PFSK-1 (cell line): ENCODE data around the gene IL4I1.

ENCODE experiments used
- FOXP2 ChIP-seq: optimal IDR thresholded peaks from 2 replicates; pipeline ENCODE3; 2011; ENCODE audit warnings: borderline replicate concordance, control low read depth, inconsistent platforms; ENCODE audit not compliant: insufficient read depth; ENCODE audit errors: extremely low read length, extremely low read depth
- POLR2AphosphoS5 ChIP-seq: IDR thresholded peaks from 2 replicates; pipeline ENCODE4 v1.6.1; 2012; ENCODE audit warnings: low read depth, mild to moderate bottlenecking, control low read depth, low read length, moderate library complexity
- REST ChIP-seq, 2 experiments: IDR thresholded peaks; 2 replicates each; pipeline versions ENCODE4 v1.6.1 to v1.8.0; 2011 to 2012; ENCODE audit warnings: low read depth in 2 of 2, low read length in 2 of 2, control low read depth in 1 of 2, inconsistent platforms in 1 of 2, mild to moderate bottlenecking in 1 of 2, moderate library complexity in 1 of 2; ENCODE audit not compliant: insufficient read depth in 1 of 2
- SIN3A ChIP-seq: IDR thresholded peaks from 2 replicates; pipeline ENCODE4 v1.6.1; 2012; ENCODE audit warnings: mild to moderate bottlenecking, low read length, moderate library complexity, borderline replicate concordance; ENCODE audit not compliant: insufficient read depth
- TAF1 ChIP-seq: IDR thresholded peaks from 2 replicates; pipeline ENCODE4 v1.6.1; 2012; ENCODE audit warnings: low read length, control low read depth, borderline replicate concordance; ENCODE audit not compliant: insufficient read depth

IL4I1 gene

GRCh38 chr19:49932041-49932451, 35.4 kb upstream of the IL4I1 start:
- no peak for TF ChIP-seq POLR2AphosphoS5
- no peak for TF ChIP-seq REST (IDR thresholded peaks at IDR 0.05; ENCODE audit: insufficient read depth in 1 of 2, low read depth in 2 of 2, low read length in 2 of 2)
- no peak for TF ChIP-seq TAF1
- no peak for TF ChIP-seq FOXP2
- no peak for TF ChIP-seq SIN3A

GRCh38 chr19:49931293-49932040, 34.8 kb upstream of the IL4I1 start:
- TF ChIP-seq SIN3A (no peak), TAF1 (no peak), FOXP2 (no peak), REST (IDR thresholded peaks at IDR 0.05; ENCODE audit: insufficient read depth in 1 of 2, low read depth in 2 of 2, low read length in 2 of 2) (no peak)

GRCh38 chr19:49930483-49931011, 33.9 kb upstream of the IL4I1 start:
- TF ChIP-seq FOXP2, result no peak

- no peak; a peak in 1 of 4 replicates for TF ChIP-seq REST (IDR thresholded peaks at IDR 0.05; ENCODE audit: insufficient read depth in 1 of 2, low read depth in 2 of 2, low read length in 2 of 2)
- TF ChIP-seq FOXP2, result peak; percentile 67
- peak; percentile 77; the same call in 1 of the 2 replicates for TF ChIP-seq POLR2AphosphoS5
- TF ChIP-seq TAF1, result 0 out of 2 replicates have a peak, but pooled peaks have one; percentile 12
- TF ChIP-seq SIN3A, result peak; percentile 33; the same call in 1 of the 2 replicates
These were observed 33.2 kb upstream of the IL4I1 start for GRCh38 chr19:49929611-49930482.

- TF ChIP-seq POLR2AphosphoS5 (peak; percentile 87; the same call in 1 of the 2 replicates), TAF1 (peak; percentile 60; the same call in 1 of the 2 replicates), FOXP2 (no peak)
These were observed 32.5 kb upstream of the IL4I1 start, which contains the start of the genes ATF5 and NUP62 for GRCh38 chr19:49929121-49929610. ATF5 (plus strand) TSS chr19:49929205; CDS start chr19:49930851, 1,646 bp downstream. NUP62 (minus strand) TSS chr19:49929504; CDS start chr19:49909807, 19,697 bp downstream.
